ENCODE data around the gene NAA16.

GRCh38 chr13:41289463-41289881 is 21.6 kb upstream of the NAA16 start:
- no peak for TF ChIP-seq CTCF (conservative IDR thresholded peaks at IDR 0.05; ENCODE audit: low read length)
- TF ChIP-seq EZH2phosphoT487 (IDR thresholded peaks at IDR 0.05; ENCODE audit: borderline replicate concordance): no peak

All from Loucy (cell line).